GM10266 (cell line): Measurements from ENCODE around the gene CNTNAP2.

Experiments used
- DNase-seq: peaks from one replicate; pipeline ENCODE4 v3.0.0; 2012; ENCODE audit errors: extremely low spot score
- CTCF ChIP-seq: IDR thresholded peaks from 2 replicates; pipeline ENCODE4 v1.5.1; 2012; ENCODE audit warnings: mild to moderate bottlenecking, low read depth; ENCODE audit not compliant: control insufficient read depth, insufficient read depth; ENCODE audit errors: missing control alignments

CNTNAP2 gene

GRCh38 chr7:146331369-146331768 lies 214.8 kb downstream of the CNTNAP2 start:
- no peak for TF ChIP-seq CTCF
- no peak for DNase-seq

DNA sequence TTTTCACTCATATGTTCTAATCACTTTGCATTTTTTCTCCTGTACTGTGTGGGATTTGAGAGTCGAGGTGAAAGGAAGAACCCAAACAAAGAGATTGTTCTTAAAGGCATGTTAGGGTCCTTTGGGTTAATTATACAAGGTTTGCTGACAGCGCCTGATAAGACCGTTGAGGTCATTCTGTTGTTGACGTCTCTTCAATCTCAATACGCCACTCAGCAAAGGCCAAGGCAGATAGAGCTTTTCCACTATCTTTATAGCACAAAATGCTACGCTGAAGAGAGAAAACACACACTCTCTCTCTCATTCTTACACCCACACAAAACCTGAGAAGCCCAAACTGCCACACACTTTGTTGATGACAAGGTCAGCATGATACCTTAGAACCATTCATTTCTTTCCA lies 228.7 kb downstream of the CNTNAP2 start:
- no peak for TF ChIP-seq CTCF

GRCh38 chr7:146346096-146346495 lies 229.5 kb downstream of the CNTNAP2 start:
- DNase-seq: no peak
- TF ChIP-seq CTCF: no peak

More for the DNA sequence above, 228.7 kb downstream of the CNTNAP2 start:
- no peak for DNase-seq

- no peak for DNase-seq
Measured at GRCh38 chr7:146355216-146355615, 238.6 kb downstream of the CNTNAP2 start.

DNA sequence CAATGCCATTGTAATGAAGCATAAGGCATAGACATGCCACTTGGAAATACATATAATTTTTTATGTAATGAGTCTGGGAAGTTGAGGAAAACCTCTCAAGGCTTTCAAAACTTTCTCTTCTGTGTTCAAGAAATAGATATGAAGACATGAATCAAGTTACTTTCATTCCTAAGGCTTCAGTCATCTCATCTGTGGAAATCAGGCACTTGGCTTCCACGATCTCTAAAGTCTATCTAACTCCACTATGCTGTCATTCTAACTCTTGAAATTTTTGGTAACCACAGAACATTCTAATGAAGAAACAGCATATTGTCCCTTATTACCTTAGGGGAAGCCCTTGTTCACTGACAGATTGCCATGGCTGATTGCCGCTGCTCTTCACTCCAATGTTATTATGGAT lies 242.6 kb downstream of the CNTNAP2 start:
- DNase-seq: no peak
- TF ChIP-seq CTCF: no peak

More at GRCh38 chr7:146355216-146355615, 238.6 kb downstream of the CNTNAP2 start:
- no peak for TF ChIP-seq CTCF

GRCh38 chr7:146366938-146367337 lies 250.3 kb downstream of the CNTNAP2 start:
- no peak for DNase-seq
- no peak for TF ChIP-seq CTCF

DNA sequence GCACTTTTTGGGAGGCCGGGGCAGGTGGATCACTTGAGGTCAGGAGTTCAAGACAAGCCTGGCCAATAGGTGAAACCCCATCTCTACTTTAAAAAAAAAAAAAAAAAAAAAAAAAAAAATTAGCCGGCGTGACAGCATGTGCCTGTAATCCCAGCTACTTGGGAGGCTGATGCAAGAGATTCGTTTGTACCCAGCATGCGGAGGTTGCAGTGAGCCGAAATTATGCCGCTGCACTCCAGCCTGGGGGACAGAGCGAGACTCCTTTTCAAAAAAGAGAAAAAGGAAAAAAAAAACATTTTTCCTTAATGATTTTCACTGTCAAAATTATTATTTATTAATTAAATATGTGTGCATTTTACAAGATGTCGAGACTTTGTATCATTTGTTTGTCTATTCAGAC lies 253.6 kb downstream of the CNTNAP2 start:
- DNase-seq: no peak

More for the DNA sequence above, 253.6 kb downstream of the CNTNAP2 start:
- TF ChIP-seq CTCF: no peak
